ENCODE measurements around the gene LYZL4. TPM values are rescaled to one million over a fixed set of nuclear protein-coding genes. Genes with fewer than 3 reads are reported as not detected.

LYZL4 gene
- total RNA-seq, 3 donors from 2014 or later = not detected

DNA sequence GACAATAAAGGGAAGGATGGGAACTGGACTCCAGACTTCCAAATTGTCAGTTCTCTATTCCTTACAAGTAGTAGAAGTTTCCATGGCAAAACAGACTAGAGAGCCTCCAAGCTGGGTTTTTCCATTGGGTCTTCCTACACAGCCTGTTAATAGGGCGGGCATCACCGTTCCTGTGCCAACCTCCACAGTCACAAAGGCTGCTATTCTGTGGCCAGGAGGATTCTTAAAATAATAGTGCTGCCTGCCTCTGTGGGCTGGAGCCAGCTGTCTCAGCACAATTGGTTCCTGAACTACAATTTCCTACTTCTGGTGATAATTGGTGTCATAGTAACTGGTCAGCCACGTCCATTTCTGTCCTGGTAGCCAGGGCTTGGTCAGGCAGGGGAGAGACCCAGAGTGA is 38.6 kb downstream of the LYZL4 start:
- H3K9me3 Mint-ChIP-seq = peaks cover 10% of the 10 kb centered on the region
- no peak for DNase-seq
- peaks cover 6% of the 10 kb centered on the region for H3K4me1 Mint-ChIP-seq (ENCODE audit: low read depth)
- ATAC-seq = no peak
- no peak overlapping the region for H3K4me3 Mint-ChIP-seq
- H3K27me3 Mint-ChIP-seq (ENCODE audit: low read depth) = peaks cover 6% of the 10 kb centered on the region
- H3K36me3 Mint-ChIP-seq (ENCODE audit: insufficient read depth) = peaks cover 2% of the 10 kb centered on the region

- Mint-ChIP-seq H3K4me3 (no peak overlapping the region), H3K36me3 (ENCODE audit: insufficient read depth) (peaks cover 2% of the 10 kb centered on the region), H3K9me3 (peaks cover 13% of the 10 kb centered on the region), H3K27me3 (ENCODE audit: low read depth) (peaks cover 6% of the 10 kb centered on the region), H3K4me1 (ENCODE audit: low read depth) (peaks cover 6% of the 10 kb centered on the region)
- ATAC-seq (no peak), DNase-seq (no peak)
These were observed 40.6 kb downstream of the LYZL4 start for GRCh38 chr3:42369832-42370231.

- Mint-ChIP-seq H3K4me3 (no peak overlapping the region), H3K4me1 (ENCODE audit: low read depth) (peaks cover 6% of the 10 kb centered on the region), H3K27me3 (ENCODE audit: low read depth) (peaks cover 6% of the 10 kb centered on the region), H3K36me3 (ENCODE audit: insufficient read depth) (peaks cover 2% of the 10 kb centered on the region), H3K9me3 (peaks cover 13% of the 10 kb centered on the region)
- DNase-seq = no peak
- ATAC-seq = no peak
These were observed 41.1 kb downstream of the LYZL4 start for GRCh38 chr3:42369304-42369703.

DNA sequence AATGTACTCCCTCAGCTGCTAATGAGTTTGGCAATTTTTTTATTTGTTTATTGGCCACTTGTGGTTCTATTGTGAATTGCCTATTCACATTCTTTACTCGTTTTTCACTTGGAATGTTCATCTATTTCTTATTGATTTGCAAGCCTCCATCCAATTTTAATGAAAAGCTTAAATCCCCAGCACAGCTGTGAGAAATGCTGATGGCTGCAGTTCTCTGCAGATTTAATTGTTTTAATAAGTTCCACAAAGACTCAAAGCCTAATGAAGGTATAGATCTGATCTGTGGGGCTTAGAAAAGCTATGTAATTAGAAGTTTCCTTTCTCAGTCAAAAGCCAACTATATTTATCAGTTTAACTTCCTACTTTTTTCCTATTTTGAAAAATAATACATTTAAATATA is 41.5 kb downstream of the LYZL4 start:
- DNase-seq (no peak), ATAC-seq (no peak)
- Mint-ChIP-seq H3K4me3 (no peak overlapping the region), H3K9me3 (peaks cover 13% of the 10 kb centered on the region), H3K4me1 (ENCODE audit: low read depth) (peaks cover 6% of the 10 kb centered on the region), H3K27me3 (ENCODE audit: low read depth) (peaks cover 6% of the 10 kb centered on the region), H3K36me3 (ENCODE audit: insufficient read depth) (peaks cover 2% of the 10 kb centered on the region)

DNA sequence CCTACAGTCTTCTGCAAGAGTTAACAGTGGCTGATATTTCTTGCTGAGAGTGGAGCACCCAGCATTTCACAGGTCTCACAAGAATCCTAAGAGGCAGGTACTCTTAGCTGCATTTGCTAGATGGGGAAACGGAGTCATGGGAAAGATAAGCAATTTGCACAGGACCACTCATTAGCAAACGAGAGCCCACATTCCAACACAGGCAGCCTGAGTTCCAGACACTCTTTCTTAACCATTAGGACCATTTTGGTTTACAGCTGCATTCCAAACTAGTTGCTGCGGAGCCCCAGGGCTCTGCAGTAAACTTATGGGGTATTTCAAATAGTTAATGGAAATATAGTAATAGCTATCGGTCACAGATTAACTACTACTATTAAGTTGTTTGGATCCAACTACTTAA is 42.5 kb downstream of the LYZL4 start:
- Mint-ChIP-seq H3K4me1 (ENCODE audit: low read depth) (peaks cover 6% of the 10 kb centered on the region), H3K4me3 (no peak overlapping the region), H3K9me3 (peaks cover 13% of the 10 kb centered on the region), H3K27me3 (ENCODE audit: low read depth) (peaks cover 6% of the 10 kb centered on the region), H3K36me3 (ENCODE audit: insufficient read depth) (peaks cover 2% of the 10 kb centered on the region)
- DNase-seq (no peak), ATAC-seq (no peak)

DNA sequence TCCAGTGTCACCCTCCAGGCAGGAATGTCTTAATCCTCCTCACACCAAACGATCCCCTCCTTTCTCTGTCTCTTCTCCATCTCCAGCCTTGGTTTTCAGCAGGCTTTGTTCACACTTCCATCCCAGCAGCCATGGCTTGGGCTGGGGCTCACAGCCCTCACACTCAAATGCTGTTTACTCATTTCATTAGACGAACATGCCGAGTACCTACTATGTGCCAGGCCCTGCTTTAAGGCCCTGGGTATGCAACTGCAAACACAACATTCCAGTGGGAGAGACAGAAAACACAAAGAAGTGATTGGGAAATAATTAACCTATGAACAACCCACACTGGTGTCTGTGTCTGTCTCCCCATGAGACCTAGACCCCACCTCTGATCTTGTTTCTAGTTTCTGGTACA is 43.9 kb downstream of the LYZL4 start:
- ATAC-seq (no peak), DNase-seq (no peak)
- Mint-ChIP-seq H3K36me3 (ENCODE audit: insufficient read depth) (peaks cover 2% of the 10 kb centered on the region), H3K4me3 (no peak overlapping the region), H3K4me1 (ENCODE audit: low read depth) (peaks cover 6% of the 10 kb centered on the region), H3K9me3 (peaks cover 13% of the 10 kb centered on the region), H3K27me3 (ENCODE audit: low read depth) (peaks cover 3% of the 10 kb centered on the region)

DNA sequence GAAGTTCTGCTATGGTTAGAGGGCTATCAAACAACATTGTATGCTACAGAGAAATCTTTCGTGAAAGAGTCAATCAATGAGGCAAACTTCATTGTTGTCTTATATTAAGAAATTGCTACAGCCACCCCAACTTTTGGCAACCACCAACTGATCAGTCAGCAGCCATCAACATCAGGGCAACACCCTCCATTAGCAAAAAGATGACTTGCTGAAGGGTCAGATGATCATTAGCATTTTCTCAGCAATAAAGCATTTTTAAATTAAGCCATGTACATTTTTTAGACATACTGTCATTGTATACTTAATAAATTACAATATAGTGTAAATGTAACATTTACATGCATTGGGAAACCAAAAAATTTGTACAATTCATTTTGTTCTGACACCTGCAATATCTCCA is 53.1 kb downstream of the LYZL4 start:
- no peaks in the 10 kb centered on the region for H3K9me3 Mint-ChIP-seq
- H3K27me3 Mint-ChIP-seq (ENCODE audit: low read depth) = peaks cover 3% of the 10 kb centered on the region
- H3K36me3 Mint-ChIP-seq (ENCODE audit: insufficient read depth) = no peaks in the 10 kb centered on the region
- no peak overlapping the region for H3K4me3 Mint-ChIP-seq
- ATAC-seq = no peak
- H3K4me1 Mint-ChIP-seq (ENCODE audit: low read depth) = peaks cover 17% of the 10 kb centered on the region
- DNase-seq = no peak

- Mint-ChIP-seq H3K4me3 (no peak overlapping the region), H3K9me3 (no peaks in the 10 kb centered on the region), H3K4me1 (ENCODE audit: low read depth) (peaks cover 19% of the 10 kb centered on the region), H3K27me3 (ENCODE audit: low read depth) (no peaks in the 10 kb centered on the region), H3K36me3 (ENCODE audit: insufficient read depth) (no peaks in the 10 kb centered on the region)
- no peak for DNase-seq
- no peak for ATAC-seq
These were observed 54.8 kb downstream of the LYZL4 start for GRCh38 chr3:42355612-42356011.

- no peak overlapping the region for H3K4me3 Mint-ChIP-seq
- peaks cover 20% of the 10 kb centered on the region for H3K4me1 Mint-ChIP-seq (ENCODE audit: low read depth)
- H3K9me3 Mint-ChIP-seq = no peaks in the 10 kb centered on the region
- ATAC-seq (no peak), DNase-seq (no peak)
- no peaks in the 10 kb centered on the region for H3K36me3 Mint-ChIP-seq (ENCODE audit: insufficient read depth)
- H3K27me3 Mint-ChIP-seq (ENCODE audit: low read depth) = no peaks in the 10 kb centered on the region
These were observed 56.8 kb downstream of the LYZL4 start for GRCh38 chr3:42353631-42354030.

DNA sequence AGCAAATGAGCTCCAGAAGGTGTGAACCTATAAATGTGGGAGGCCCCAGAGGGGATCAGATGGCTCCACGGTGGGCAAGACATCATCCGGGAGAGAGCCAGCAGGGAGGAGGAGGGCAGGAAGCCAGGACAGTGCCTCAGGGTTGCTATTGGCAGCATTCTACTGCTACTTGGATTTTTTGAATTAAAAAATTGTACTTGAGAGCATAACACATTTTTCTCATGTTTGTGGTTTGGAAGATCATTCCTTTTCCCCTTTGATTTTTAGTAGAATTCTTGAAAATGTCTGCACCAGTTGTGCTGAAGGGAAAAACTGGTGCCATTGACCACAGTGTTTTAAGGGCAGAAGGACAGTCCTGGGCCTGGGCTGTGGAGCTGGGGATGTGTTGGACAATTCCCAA is 59.2 kb downstream of the LYZL4 start:
- no peak overlapping the region for H3K4me3 Mint-ChIP-seq
- H3K27me3 Mint-ChIP-seq (ENCODE audit: low read depth) = no peaks in the 10 kb centered on the region
- H3K36me3 Mint-ChIP-seq (ENCODE audit: insufficient read depth) = no peaks in the 10 kb centered on the region
- DNase-seq (no peak), ATAC-seq (no peak)
- peaks cover 31% of the 10 kb centered on the region for H3K4me1 Mint-ChIP-seq (ENCODE audit: low read depth)
- H3K9me3 Mint-ChIP-seq = no peaks in the 10 kb centered on the region

DNA sequence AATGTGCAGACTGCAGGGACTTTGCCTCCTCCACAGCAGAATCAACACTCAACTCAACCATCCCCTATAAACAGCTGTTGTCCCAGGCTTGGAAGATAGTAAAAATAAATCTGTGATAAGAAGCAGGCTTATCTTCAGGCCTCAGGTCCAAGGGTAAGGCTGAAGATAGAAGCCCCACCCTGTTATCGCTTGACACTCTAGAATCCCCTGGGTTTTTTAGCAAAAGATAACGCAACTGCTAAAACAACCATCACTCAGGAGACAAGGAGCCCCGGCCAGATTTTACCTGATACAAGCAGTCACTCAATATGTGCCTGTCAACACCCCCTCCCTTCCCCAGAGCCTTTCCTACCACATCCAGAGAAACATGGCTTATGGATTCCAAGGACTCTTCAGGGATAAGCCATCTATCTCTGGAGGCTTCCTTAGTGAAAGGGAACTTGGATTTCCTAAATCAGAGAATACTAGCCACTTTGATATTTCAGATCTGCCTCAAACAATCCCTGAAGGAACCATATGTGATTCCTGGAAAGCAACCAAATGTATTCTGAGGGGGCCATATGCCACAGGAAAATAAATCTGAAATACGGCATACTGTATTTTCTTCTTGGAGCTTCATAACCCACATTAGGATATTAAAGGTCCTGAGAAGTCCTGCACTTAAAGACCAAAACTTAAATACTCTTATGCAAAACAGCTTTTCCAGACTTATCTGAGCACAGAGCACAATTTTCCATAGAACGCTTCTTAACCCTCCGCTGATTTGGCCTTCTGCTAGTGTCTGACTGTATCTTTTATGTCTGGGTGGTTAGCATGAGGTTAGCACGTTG is 60.4 kb downstream of the LYZL4 start:
- no peaks in the 10 kb centered on the region for H3K9me3 Mint-ChIP-seq
- no peak for ATAC-seq

DNA sequence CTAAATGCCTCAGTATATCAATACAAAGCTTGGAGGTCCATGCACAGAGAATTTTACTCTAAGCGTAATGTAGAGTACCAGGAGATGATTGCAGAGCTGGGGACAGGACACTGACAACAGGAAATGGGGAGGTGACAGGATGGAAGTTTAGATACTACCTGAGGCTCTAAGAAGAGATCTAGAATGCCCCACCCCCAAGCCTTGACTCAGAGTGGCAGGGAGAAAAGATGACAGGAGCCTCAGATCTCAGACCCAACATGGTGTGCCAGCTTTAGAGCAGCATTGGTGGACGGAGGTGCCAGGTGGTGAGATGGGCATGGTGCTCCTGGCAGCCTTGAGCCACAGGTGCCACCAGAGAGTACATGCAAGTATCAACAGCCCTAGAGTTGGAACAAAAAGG is 62.5 kb downstream of the LYZL4 start:
- DNase-seq (peak; percentile 15), ATAC-seq (peak in 1 of 2 donors; percentile 28)
- H3K4me3 Mint-ChIP-seq = no peak overlapping the region
- H3K4me1 Mint-ChIP-seq (ENCODE audit: low read depth) = peaks cover 35% of the 10 kb centered on the region
- no peaks in the 10 kb centered on the region for H3K36me3 Mint-ChIP-seq (ENCODE audit: insufficient read depth)
- no peaks in the 10 kb centered on the region for H3K27me3 Mint-ChIP-seq (ENCODE audit: low read depth)
- H3K9me3 Mint-ChIP-seq = no peaks in the 10 kb centered on the region

More for the DNA sequence above, 60.4 kb downstream of the LYZL4 start:
- Mint-ChIP-seq H3K27me3 (ENCODE audit: low read depth) (no peaks in the 10 kb centered on the region), H3K4me3 (no peak overlapping the region), H3K36me3 (ENCODE audit: insufficient read depth) (no peaks in the 10 kb centered on the region), H3K4me1 (ENCODE audit: low read depth) (peaks cover 34% of the 10 kb centered on the region)
- DNase-seq = no peak

Other genes starting within 250 kb of the LYZL4 start
- not detected for gene CCK, start 144.4 kb downstream of the LYZL4 start, total RNA-seq
- 1 to 10 TPM; 2.2 to 4.7 (median 4.6) TPM for gene VIPR1, start 92.0 kb upstream of the LYZL4 start, total RNA-seq
- gene SEC22C, start 171.4 kb upstream of the LYZL4 start, total RNA-seq = 10 to 100 TPM; 32.0 to 35.3 (median 35.1) TPM
- 10 to 100 TPM; 68.8 to 79.1 (median 72.6) TPM for gene SS18L2, start 180.2 kb upstream of the LYZL4 start, total RNA-seq
- gene NKTR, start 190.1 kb upstream of the LYZL4 start, total RNA-seq = 10 to 100 TPM; 44.2 to 48.1 (median 46.7) TPM
- under 1 TPM; 0.26 to 0.79 (median 0.56) TPM for gene ZBTB47, start 243.1 kb upstream of the LYZL4 start, total RNA-seq

Measured in activated T-cell treated with anti-CD3 and anti-CD28 coated beads, Interleukin-2, amount 50 U/mL, for 4 hours (primary cell).